GM19328 (cell line): Measurements from ENCODE around the gene MBD2.
"Not testable (repeated sequence)": the region's sequence is repeated elsewhere in the genome, so short reads cannot be mapped to it uniquely, and the experiment has no call there.

Experiments used
- ATAC-seq: cut with Tn5 transposase; IDR thresholded peaks from one replicate; pipeline ENCODE4 v1.9.1; 2021; ENCODE audit warnings: mild to moderate bottlenecking, moderate library complexity; ENCODE audit not compliant: unreplicated experiment

The MBD2 gene

DNA sequence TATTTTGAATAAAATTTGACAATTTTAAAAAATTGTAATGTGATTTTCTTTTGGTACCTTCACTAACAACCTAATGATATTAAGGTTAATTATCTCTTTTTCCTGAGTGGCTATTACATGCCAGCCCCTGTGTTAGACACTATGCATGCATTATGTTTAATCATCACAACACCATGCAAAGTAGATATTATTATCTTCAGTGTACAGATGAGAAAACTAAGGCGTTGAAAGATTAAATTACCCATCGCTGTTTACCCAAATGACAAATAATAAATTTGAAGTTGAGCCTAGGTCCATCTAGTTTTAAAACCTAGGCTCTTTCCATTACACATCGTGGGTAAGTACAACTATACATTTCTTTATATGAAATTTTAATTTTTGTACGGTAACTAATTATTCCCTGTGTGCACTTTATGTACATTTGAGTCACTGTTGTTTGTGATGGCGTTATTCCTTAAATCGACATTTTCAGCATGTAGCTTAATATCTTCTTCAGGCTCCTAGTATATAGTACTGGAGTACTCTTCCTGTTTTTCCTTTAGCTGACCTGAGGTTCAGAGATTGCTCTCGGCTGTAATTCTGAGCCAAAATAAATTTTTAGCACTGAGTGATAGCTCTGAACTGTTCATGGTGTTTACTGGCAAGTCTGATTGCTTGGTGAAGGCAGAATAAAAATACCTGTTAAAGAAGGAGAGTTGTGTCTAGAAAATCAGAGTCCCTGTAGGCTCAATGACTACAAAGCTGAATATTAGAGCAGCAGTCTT, 13.9 kb upstream of the MBD2 start:
- no peak for ATAC-seq

DNA sequence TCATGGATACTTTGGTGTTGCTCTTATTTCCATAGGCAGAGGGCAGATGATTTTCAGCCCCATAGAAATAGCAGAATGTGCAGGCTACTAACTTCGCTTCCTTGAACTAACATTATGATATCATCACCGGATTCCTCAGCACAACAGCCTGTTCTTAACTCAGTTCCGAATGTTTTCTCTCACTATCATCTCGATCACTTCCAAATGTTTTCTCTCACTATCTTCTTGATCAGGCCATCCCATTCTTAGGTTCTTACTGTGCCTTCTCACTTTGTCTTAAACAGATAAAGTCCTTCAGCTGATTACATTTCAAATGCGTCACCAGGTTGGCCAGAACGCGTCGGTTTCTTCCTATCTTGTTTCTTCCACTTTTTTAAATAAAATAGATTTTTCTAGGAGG, 11.4 kb upstream of the MBD2 start:
- no peak for ATAC-seq

DNA sequence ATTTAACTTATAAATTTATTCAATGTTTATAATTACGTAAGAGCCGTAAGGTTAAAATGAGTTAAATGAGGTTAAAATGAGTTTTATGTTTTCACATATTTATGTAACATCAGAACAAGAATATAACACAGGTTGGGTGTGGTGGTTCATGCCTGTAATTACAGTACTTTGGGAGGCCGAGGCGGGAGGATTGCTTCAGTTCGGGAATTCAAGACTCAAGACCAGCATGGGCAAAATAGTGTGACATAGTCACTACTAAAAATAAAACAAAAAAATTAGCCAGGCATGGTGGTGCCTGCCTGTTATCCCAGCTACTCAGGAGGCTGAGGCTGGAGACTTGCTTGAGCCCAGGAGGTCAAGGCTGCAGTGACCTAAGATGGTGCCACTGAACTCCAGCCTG, 9.3 kb upstream of the MBD2 start:
- ATAC-seq: no peak

DNA sequence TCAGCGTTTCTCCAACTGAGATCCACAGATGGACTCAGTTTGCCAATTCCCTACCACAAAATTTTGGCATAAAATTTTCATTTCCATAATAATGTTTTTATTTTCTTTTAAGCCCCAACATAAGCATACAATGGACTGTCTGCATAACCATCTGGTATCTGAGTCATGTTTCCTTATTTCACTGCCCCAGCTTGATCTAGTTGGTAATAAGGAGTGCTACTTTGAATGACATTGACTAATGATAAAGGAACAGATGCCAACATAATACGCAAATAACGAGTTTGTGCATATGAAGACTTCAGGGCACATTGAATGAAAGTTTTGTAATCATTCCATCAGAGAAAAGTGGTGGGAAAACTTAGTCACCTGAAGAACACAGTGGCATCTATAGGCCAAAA, 8.8 kb upstream of the MBD2 start:
- ATAC-seq: no peak

DNA sequence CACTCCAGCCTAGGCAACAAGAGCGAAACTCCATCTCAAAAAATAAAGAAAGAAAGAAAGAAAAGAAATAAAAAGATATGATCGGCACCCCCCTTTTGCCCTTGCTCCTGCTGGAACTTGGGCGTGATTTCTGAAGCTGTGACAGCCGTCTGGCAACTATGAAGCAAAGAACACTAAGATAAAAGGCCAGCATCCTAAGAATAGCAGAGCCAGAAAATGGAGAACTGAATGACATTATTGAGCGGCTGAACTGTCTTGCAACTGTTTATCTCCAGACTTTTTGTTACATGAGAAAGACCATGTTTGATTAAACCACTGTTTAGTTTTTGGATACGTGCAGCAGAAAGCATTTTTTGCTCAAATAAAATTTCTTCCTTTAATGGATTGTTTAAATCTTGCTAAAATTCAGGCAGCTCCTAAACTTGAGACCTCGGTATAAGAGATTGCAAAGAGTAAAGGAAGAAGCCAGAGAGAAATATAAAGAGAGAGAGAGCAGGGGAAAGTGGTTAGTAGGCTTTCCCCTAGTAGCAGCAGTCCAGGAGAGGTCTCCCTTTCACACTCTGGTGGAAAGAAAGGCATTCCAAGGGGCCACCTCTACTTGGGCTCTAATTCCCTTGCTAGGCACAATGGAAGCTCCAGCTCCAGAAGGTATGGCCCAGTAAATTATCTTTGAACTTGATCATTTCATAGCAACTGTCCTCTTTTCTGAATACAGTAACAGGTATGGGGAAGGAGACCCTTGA, 8.2 kb upstream of the MBD2 start:
- ATAC-seq: no peak

DNA sequence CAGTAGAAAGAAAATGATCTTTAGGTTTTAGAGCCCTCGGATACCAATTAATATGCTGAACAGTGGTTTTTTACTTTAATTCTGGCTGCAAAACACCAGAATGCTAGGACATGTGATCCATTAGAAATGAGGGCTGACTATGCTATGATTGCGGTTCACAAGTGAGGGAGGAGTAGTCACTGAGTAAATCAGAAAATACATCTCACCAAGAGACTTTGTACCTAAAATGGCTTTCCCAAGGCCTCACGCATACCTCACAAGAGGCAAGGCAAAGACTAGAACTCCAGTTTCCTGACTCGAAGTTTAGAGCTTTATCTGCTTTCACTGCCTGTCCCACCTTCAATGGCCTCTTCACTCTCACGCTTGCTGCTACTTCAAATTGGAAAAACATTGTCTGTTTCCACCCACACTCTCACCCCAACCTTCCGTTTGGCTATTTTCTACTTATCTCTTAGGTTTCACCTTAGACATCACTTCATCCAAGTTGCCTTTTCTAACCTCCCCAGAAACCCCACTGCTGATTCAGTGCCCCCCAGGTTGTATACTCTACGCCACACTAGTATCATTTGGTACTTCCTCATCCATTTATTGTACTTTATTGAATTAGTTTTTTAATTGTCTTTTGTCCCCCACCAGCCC, 5.1 kb upstream of the MBD2 start:
- ATAC-seq: peak; percentile 49

DNA sequence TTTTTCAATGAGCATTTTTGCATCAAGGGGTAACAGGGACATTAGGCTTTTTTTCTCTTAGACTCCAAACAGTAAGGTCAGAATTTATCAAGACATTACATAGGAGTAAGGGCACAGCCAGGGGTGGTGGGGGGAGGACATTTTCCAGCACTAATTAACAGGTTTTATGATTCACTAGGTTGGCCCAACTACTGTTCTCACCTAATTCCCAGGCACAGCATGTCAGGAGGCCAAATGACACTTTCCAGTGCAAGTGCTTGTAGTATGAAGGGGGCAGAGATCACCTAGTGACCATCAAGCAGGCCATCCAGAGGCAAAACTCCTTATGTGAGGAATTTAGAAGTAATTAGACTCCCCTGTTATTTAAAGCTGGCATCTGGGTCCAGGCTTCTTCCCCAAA, 3.9 kb upstream of the MBD2 start:
- no peak for ATAC-seq

DNA sequence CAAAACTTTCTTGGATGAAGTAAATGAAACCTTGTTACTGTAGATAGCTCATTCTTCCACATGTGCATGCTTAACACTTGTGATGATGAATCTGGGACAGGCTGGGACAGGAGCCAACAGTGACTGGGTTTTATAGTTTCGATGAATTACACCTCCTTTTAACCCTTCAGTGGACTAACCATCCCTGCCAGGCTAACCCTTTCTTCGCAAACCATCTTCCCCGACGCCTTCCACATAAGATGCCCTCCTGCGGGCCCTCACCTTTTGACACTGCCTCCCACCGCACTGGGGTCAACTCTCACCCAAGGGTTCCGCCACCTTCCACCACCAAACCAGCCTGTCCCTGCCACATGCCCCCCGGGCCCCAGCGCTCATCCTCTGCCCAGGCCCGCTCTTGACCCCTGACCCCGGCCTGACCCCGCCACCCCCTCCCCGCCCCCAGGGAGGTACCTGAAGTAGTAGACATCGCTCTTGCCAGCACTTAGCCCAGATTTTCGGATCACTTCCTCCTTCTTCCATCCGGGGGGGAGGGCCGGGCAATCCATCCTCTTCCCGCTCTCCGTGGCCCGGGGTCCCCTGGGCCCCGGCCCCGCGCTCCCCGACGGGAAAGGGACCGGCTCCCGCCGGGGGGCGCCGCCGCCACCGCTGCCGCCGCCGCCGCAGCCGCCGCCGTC, 764 bp downstream of the MBD2 start:
- ATAC-seq: peak; percentile 7

DNA sequence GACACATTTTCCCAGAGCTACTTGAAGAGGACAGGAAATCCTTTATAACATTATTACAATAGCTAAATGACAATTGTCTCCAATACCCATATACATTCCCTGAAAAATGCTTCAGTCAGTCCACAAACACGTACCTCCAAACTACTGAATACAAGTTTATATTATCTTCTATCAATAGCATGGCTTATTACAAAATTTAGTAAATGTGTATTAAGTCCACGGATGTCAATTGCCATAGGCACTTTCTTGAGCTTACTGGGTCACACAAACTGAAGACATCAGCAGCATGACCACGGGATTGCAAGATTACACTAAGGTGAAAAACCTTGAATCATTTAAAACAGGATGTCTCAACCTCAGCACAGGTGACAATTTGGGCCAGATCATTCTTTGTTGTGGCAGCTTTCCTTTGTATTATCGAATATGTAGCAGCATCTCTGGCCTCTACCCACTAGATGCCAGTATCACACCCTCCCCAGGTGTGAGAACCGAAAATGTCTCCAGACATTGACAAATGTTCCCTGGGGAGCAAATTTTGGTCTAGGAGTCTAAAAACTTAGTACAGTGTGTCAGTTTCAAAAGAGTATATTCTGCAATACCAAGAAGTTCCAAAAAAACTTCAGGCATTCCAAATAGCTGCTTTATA, 1.4 kb downstream of the MBD2 start:
- ATAC-seq: no peak

DNA sequence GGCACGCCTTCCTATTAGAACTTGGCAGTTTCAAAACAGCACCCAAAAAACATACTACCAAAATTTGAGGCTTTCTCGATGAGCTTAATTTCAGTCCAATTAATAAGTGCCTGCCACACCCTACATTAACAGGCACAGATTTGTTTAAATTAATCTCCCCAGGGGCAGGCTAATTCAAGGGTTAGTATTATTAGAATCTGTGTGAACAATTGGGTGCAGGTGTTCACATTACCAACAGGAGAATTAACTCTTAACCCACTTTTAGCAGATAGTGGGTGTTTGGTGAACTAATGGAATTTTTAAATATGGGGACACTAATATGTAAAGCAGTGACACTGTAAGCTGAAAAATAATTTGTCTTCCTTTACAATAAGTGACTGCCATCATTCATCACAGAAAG, 4.1 kb downstream of the MBD2 start:
- no peak for ATAC-seq

DNA sequence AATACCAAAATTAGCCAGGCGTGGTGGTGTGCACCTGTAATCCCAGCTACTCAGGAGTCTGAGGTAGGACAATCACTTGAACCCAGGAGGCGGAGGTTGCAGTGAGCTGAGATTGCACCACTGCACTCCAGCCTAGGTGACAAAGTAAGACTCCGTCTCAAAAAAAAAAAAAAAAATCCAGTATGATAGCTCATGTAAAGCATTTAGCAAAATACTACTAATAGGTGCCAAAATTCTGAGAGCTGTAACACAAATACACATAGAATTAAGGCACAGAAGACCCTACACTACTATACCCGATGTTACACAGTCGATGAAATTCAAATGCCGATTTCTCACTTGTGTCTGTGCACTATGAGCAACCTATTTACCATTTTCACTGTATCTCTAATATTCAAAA, 5.7 kb downstream of the MBD2 start:
- ATAC-seq: not testable (repeated sequence)

DNA sequence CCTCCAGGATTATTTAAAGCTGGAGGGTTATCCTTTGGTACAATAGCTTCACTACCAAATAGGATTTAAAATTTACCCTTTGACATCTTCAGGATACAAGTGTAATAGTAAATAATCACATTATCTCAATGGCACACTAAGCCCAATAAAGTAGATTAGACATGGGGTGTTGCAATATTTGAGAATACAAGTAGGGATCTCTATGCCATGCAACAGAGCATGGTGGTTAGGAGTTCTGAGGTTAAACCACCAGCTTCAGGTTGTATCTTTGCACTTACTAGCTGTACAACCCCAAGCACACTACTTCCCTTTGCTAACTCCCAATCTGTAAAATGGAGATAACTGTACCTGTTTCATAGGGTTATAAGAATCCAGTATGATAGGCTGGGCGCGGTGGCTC, 6.2 kb downstream of the MBD2 start:
- no peak for ATAC-seq

DNA sequence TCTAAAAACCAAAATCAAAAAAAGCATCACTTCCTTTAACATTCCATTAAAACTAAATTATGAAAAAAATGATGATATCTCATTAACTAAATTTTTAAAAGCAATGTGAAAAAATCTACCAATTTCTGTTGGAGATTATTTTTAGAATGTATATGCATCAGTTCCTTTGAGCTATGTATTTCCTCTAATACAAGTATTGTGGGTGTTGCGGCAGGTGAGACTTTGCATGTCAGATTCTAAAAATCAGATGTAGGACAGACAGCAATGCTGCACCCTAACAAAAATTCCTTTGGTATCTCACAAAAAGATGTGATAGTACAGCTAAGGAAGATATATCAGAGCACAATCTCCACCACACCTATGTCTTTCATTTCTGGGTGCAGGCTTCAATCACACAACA, 6.8 kb downstream of the MBD2 start:
- no peak for ATAC-seq

DNA sequence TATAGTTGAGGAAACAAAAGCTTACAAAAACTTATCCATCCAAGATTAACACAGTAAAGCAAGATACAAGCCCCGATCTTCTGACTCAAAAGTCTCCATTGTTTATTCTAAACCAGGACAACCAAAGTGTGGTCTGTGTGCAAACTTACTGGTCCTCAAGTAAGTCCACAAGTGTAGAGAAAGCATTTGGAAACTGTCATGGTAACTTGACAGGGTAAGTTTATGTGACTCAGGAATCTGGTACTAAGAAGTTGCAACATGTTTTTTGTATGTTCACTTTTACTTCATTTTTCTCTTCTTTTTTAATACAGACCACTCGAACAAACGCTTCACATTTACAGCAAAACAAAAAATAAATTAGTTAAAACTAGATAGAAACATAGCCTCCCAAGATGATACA, 9.4 kb downstream of the MBD2 start:
- ATAC-seq: no peak

DNA sequence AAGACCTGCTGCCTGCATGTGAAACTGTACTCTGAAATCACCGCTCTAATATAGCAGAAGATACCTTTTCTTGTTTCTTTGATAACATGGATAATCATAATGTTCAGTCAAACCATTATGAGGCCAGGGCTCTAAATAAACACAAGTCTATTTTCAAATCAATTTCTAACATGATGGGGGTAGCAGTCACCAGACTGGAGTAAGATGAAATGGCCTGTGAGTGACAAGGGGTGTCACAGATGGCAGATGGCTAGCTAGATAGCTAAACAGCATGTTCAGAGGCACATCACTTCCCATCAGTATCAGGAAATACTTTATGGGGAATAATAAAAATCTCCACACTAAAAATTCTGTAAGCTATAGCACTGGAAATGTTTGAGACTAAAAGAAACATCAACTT, 14.0 kb downstream of the MBD2 start:
- peak; percentile 31 for ATAC-seq

DNA sequence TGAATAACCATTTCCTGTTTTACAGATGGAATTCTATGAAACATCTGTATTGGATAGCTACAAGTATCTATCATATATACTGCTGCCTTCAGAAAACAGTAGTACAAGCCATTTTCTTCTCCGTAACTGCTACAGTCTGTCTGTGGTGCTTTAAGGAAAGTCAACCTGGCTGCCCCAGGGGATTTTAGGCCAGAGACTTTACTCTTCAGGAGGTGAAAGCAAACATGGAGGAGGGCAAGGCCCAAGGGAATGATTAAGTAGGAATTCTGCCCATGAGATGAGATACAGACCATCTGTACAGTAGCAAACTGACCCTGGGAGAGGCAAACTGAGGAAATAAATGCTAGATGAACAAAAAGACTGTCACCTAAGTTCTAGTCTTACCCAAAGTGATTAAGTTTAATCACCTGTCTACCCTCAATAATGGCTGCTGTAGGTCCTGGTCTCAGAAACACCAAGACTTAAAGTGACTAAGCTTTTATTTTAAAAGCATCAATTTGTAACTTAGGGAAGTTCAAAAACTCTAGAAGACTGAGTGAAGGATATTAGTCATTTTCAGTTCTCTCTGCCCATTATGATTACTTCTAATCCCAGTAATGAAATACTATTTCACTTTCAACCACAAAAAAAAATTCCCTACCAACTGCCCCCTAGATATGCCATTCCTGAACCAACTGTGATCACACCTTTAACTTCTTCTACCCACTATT, 14.8 kb downstream of the MBD2 start:
- peak; percentile 59 for ATAC-seq

DNA sequence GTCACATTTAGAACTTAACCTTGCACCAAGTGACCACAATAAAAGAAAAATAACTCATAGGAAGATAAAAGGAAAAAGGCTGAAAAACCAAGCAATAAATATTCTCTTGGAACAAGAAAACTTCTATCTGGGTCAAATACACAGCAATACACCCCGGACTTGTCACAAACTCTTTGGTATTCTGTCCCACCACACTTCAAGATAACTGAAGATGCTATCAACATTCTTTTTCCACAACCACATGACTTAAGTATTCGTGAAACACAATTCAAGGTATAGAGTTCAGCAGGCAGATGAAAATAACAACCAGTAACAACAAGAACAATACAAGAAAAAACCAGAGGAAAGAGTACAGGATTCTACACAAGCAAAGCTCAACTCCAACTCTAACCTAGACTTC, 18.0 kb downstream of the MBD2 start:
- no peak for ATAC-seq

DNA sequence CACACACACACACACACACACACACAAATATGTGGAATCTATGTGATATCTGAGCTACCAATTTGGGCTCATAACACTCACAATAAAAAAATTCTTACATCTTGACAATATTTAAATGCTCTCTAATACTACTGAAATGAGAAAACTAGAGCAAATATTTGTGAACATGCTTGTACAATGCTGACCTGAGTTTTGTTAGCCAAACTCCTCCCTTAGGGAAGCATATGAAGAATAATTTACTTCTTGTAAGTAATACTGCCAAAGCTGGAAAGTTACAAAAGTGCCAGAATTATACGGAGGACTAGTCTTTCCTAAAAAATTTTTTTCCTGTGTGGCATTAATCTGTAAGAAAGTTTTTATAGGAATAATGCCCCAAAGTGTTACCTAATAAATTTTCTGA, 18.5 kb downstream of the MBD2 start:
- ATAC-seq: no peak

DNA sequence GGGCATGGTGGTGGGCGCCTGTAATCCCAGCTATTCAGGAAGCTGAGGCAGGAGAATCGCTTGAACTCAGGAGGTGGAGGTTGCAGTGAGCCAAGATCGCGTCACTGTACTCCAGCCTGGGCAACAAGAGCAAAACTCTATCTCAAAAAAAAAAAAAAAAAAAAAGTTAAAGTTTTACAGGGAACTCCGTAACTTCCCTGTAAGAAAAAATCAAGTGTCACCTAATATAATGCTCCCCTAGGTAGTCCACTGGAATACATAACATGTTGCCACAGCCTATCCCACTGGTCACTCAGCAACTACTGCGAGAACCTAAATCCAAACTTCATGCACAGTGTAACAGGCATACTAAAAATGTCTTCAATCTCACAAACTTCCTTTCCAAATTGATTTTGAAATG, 19.0 kb downstream of the MBD2 start:
- not testable (repeated sequence) for ATAC-seq

DNA sequence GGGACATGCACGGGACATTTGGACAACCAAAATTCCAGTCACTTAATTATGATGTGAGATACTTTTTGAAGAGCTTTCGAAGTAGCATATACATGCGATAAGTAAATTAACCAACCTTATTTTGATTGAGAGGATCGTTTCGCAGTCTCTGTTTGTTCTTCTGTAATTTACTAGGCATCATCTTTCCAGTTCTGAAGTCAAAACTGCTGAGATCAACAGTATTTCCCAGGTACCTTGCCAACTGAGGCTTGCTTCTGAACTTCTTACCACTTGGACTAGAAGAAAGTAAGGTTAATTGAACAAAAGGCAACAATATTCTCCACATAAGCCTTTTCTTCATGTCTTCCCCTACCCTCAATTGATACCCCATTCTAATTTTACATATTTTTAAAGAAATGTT, 19.6 kb downstream of the MBD2 start:
- ATAC-seq: no peak
